ENCODE results near the gene SAMSN1. TPM values are rescaled to one million over a fixed set of nuclear protein-coding genes. Genes with fewer than 3 reads are reported as not detected.

The SAMSN1 gene
- total and polyA plus RNA-seq, 2 donors from 2014 or later, result 1.4 to 10.4 TPM

DNA sequence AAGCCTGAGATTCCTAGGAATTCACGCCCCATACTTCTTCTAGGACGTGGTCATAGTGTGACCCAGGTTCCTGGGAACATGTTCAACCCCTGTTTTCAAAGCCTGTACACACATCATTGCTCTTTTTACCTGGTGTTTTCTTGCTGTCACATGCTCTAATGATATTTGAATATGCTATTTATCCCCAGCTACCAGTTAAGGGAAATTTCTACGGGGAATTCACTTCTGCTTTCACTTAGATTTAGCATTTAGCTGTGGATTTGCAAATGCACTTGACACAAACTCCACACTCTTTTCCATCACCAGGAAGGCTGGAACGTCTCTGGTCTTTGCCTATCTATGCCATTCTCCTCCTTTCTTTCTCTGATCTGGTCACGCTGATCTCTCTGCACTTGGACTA, 11.3 kb upstream of the SAMSN1 start:
- TF ChIP-seq, protein P1, sequence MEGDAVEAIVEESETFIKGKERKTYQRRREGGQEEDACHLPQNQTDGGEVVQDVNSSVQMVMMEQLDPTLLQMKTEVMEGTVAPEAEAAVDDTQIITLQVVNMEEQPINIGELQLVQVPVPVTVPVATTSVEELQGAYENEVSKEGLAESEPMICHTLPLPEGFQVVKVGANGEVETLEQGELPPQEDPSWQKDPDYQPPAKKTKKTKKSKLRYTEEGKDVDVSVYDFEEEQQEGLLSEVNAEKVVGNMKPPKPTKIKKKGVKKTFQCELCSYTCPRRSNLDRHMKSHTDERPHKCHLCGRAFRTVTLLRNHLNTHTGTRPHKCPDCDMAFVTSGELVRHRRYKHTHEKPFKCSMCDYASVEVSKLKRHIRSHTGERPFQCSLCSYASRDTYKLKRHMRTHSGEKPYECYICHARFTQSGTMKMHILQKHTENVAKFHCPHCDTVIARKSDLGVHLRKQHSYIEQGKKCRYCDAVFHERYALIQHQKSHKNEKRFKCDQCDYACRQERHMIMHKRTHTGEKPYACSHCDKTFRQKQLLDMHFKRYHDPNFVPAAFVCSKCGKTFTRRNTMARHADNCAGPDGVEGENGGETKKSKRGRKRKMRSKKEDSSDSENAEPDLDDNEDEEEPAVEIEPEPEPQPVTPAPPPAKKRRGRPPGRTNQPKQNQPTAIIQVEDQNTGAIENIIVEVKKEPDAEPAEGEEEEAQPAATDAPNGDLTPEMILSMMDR (IDR thresholded peaks at IDR 0.05; ENCODE audit: borderline replicate concordance, extremely low read depth, insufficient read depth), result no peak
- no peaks in the 10 kb centered on the region for H3K9me3 ChIP-seq (ENCODE audit: control insufficient read depth in 2 of 3, insufficient read depth in 1 of 3, low read length in 3 of 3)
- no peak overlapping the region for H3K4me3 ChIP-seq (ENCODE audit: low read length in 3 of 3)
- intact Hi-C loops (cut with DNase I), result no loop called here
- H3K4me1 ChIP-seq (ENCODE audit: control insufficient read depth in 2 of 3, insufficient read depth in 2 of 3, low read depth in 1 of 3, low read length in 3 of 3), result no peaks in the 10 kb centered on the region
- DNase-seq (no peak), FAIRE-seq (no peak)
- H3K27ac ChIP-seq (ENCODE audit: low read depth in 2 of 2, low read length in 2 of 2), result no peak overlapping the region
- H3K9ac ChIP-seq (ENCODE audit: low read length in 3 of 3), result no peak overlapping the region
- no peaks in the 10 kb centered on the region for H3K27me3 ChIP-seq (ENCODE audit: control insufficient read depth, insufficient read depth, low read length)
- H3K36me3 ChIP-seq (ENCODE audit: control insufficient read depth in 2 of 3, insufficient read depth in 3 of 3, low read length in 3 of 3), result no peaks in the 10 kb centered on the region

- no peak overlapping the region for H3K27ac ChIP-seq (ENCODE audit: low read depth in 2 of 2, low read length in 2 of 2)
- no peaks in the 10 kb centered on the region for H3K9me3 ChIP-seq (ENCODE audit: control insufficient read depth in 2 of 3, insufficient read depth in 1 of 3, low read length in 3 of 3)
- H3K4me1 ChIP-seq (ENCODE audit: control insufficient read depth in 2 of 3, insufficient read depth in 2 of 3, low read depth in 1 of 3, low read length in 3 of 3), result no peaks in the 10 kb centered on the region
- no peak overlapping the region for H3K9ac ChIP-seq (ENCODE audit: low read length in 3 of 3)
- no peaks in the 10 kb centered on the region for H3K36me3 ChIP-seq (ENCODE audit: control insufficient read depth in 2 of 3, insufficient read depth in 3 of 3, low read length in 3 of 3)
- intact Hi-C loops (cut with DNase I), result no loop called here
- H3K27me3 ChIP-seq (ENCODE audit: control insufficient read depth, insufficient read depth, low read length), result no peaks in the 10 kb centered on the region
- no peak overlapping the region for H3K4me3 ChIP-seq (ENCODE audit: low read length in 3 of 3)
- FAIRE-seq (no peak), DNase-seq (no peak)
- TF ChIP-seq, protein P1 (IDR thresholded peaks at IDR 0.05; ENCODE audit: borderline replicate concordance, extremely low read depth, insufficient read depth), result no peak
These were observed 8.8 kb upstream of the SAMSN1 start for GRCh38 chr21:14554948-14555347.

DNA sequence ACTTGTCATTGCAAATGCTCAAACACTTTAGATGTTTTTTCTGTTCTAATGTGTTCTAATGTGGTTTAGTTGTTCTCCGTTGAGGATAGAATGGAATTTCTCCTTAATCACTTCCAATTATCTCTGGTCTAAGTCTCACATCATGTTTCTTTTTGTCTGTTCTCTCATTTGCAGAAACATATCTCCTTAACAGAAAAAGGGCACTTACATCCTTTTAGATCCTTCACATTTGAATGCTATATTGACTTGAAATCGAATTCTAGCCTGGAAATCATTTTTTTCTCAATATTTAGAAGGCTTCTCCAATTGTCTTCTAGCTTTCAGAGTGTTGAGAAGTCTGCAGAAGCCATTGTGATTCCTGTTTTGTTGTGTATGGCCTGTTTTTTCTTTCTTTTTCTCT, 7.3 kb upstream of the SAMSN1 start:
- Histone ChIP-seq H3K9me3 (ENCODE audit: control insufficient read depth in 2 of 3, insufficient read depth in 1 of 3, low read length in 3 of 3) (no peaks in the 10 kb centered on the region), H3K27me3 (ENCODE audit: control insufficient read depth, insufficient read depth, low read length) (no peaks in the 10 kb centered on the region), H3K36me3 (ENCODE audit: control insufficient read depth in 2 of 3, insufficient read depth in 3 of 3, low read length in 3 of 3) (no peaks in the 10 kb centered on the region), H3K4me3 (ENCODE audit: low read length in 3 of 3) (no peak overlapping the region), H3K27ac (ENCODE audit: low read depth in 2 of 2, low read length in 2 of 2) (no peak overlapping the region), H3K4me1 (ENCODE audit: control insufficient read depth in 2 of 3, insufficient read depth in 2 of 3, low read depth in 1 of 3, low read length in 3 of 3) (no peaks in the 10 kb centered on the region), H3K9ac (ENCODE audit: low read length in 3 of 3) (no peak overlapping the region)
- intact Hi-C loops (cut with DNase I), result no loop called here
- DNase-seq, result no peak
- FAIRE-seq, result no peak
- TF ChIP-seq, protein P1 (IDR thresholded peaks at IDR 0.05; ENCODE audit: borderline replicate concordance, extremely low read depth, insufficient read depth), result no peak

- H3K9ac ChIP-seq (ENCODE audit: low read length in 3 of 3), result no peak overlapping the region
- no peaks in the 10 kb centered on the region for H3K27me3 ChIP-seq (ENCODE audit: control insufficient read depth, insufficient read depth, low read length)
- H3K4me3 ChIP-seq (ENCODE audit: low read length in 3 of 3), result no peak overlapping the region
- TF ChIP-seq, protein P1 (IDR thresholded peaks at IDR 0.05; ENCODE audit: borderline replicate concordance, extremely low read depth, insufficient read depth), result no peak
- intact Hi-C loops (cut with DNase I), result no loop called here
- no peaks in the 10 kb centered on the region for H3K4me1 ChIP-seq (ENCODE audit: control insufficient read depth in 2 of 3, insufficient read depth in 2 of 3, low read depth in 1 of 3, low read length in 3 of 3)
- no peaks in the 10 kb centered on the region for H3K36me3 ChIP-seq (ENCODE audit: control insufficient read depth in 2 of 3, insufficient read depth in 3 of 3, low read length in 3 of 3)
- no peak overlapping the region for H3K27ac ChIP-seq (ENCODE audit: low read depth in 2 of 2, low read length in 2 of 2)
- DNase-seq (no peak), FAIRE-seq (no peak)
- no peaks in the 10 kb centered on the region for H3K9me3 ChIP-seq (ENCODE audit: control insufficient read depth in 2 of 3, insufficient read depth in 1 of 3, low read length in 3 of 3)
These were observed 5.6 kb upstream of the SAMSN1 start for GRCh38 chr21:14551741-14552140.

All from kidney (tissue), 14 donors.